ENCODE data around the gene SSTR3.

Gene SSTR3

DNA sequence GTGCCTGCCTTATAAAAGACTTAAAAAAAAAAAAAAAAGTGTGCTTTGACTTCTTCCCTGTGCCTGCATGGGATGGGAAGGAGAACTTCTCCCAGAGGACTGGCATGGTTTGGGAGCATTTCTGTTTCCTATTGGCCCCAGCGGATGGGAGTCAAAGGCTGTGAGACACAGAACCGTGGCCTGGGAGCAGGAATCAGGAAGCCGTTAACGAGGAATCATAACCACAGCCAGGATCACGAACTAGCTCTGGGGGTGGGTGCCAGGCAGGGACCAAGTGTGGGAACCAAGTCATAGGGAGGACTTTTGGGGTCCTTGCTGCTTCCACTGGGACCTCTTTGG is 24.8 kb downstream of the SSTR3 start:
- CTCF ChIA-PET = interaction anchor here (0.6 kb wide), 1 partner anchor 542 kb away, joined by 4 read pairs; no protein-coding TSS in a partner anchor
- POLR2A ChIA-PET = interaction anchor here (1.3 to 1.6 kb wide), 2 partner anchors 10 to 12 kb away, joined by 4 to 5 read pairs; no protein-coding TSS in a partner anchor
- TF ChIP-seq SUZ12 (IDR thresholded peaks at IDR 0.05) (no peak), NFRKB (IDR thresholded peaks at IDR 0.05) (no peak), BHLHE40 (IDR thresholded peaks at IDR 0.05; ENCODE audit: borderline replicate concordance) (no peak), SP1 (IDR thresholded peaks at IDR 0.05) (no peak), L3MBTL2 (conservative IDR thresholded peaks at IDR 0.05) (no peak), ELF4 (IDR thresholded peaks at IDR 0.05) (no peak), TARDBP (IDR thresholded peaks at IDR 0.05) (no peak), FOXA1 (IDR thresholded peaks at IDR 0.05) (no peak), LEF1 (IDR thresholded peaks at IDR 0.05; ENCODE audit: borderline replicate concordance) (no peak)
- DNase-seq (ENCODE audit: extremely low spot score) = no peak

DNA sequence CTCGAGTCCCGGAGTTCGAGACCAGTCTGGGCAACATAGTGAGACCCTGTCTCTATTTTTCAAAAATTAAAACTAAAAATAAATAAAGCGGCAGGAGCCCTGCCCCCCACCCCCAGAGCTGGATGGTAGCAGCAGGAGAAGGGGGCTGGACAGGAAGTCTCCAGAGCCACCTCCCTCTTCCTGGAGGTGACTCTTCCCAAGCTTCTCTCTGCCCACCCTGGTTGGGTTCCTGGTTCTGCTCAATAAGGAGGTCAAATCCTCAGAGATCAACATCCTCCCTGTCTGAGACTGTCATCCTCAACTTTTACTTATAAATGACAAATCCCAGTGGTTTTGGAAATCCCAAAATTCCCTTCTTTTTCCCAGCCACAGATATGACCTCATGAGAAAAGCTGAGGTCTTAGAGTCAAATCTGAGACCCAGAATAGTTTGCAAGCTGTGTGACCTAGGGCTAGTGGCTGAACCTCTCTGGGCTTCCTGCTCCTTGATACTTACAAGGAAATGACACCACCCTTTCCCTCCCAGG is 25.2 kb downstream of the SSTR3 start:
- POLR2A ChIA-PET = interaction anchor here (1.3 to 1.6 kb wide), 2 partner anchors 11 to 12 kb away, joined by 4 to 5 read pairs; no protein-coding TSS in a partner anchor

DNA sequence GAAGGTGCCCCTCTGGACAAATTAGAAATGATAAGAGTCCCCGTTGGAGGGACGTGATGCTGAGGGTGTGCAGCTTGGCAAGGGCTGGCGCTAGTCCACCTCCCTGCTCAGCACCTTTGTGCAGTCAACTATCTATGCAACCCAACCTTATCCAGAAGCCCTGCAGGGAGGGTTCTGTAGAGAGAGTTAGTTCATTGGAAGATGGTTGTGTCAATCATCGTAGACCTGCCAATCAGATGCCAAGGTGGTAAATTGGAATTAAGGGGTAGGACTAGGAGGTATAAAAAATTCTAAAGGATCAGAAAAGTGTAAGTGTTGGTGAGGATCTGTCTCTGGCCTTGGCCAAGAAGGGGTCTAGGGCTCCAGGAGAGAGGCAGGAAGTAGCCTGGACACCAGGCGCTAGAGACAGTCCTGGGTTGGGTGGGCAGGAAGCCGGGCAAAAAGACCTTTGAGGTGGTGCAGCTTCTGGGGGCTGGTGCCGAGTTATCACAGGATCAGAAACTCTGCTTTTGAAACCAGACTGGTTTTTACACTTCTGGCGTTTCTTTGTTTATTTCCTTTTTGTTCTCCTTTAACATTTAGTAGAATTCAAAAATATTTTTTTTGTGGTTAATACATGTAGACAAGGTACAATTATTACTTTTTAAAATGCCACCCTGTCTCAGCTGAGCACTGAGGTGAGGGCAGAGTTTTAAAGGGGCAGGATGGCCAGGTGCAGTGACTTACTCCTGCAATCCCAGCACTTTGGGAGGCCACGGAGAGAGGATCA is 25.9 kb downstream of the SSTR3 start:
- TF ChIP-seq, protein P1, sequence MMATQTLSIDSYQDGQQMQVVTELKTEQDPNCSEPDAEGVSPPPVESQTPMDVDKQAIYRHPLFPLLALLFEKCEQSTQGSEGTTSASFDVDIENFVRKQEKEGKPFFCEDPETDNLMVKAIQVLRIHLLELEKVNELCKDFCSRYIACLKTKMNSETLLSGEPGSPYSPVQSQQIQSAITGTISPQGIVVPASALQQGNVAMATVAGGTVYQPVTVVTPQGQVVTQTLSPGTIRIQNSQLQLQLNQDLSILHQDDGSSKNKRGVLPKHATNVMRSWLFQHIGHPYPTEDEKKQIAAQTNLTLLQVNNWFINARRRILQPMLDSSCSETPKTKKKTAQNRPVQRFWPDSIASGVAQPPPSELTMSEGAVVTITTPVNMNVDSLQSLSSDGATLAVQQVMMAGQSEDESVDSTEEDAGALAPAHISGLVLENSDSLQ (IDR thresholded peaks at IDR 0.05) = peak; percentile 100
- TF ChIP-seq FOXM1 (IDR thresholded peaks at IDR 0.05; ENCODE audit: borderline replicate concordance) (no peak), BHLHE40 (IDR thresholded peaks at IDR 0.05; ENCODE audit: borderline replicate concordance) (no peak)
- POLR2A ChIA-PET = interaction anchor here (1.3 to 1.6 kb wide), 2 partner anchors 11 to 13 kb away, joined by 4 to 5 read pairs; no protein-coding TSS in a partner anchor
- CTCF ChIA-PET = no interaction called here
- DNase-seq (ENCODE audit: extremely low spot score) = peak; percentile 85

More for the DNA sequence above, 25.2 kb downstream of the SSTR3 start:
- DNase-seq (ENCODE audit: extremely low spot score) = no peak
- CTCF ChIA-PET = no interaction called here
- TF ChIP-seq HDGF (IDR thresholded peaks at IDR 0.05; ENCODE audit: borderline replicate concordance) = no peak
- no peak for TF ChIP-seq ARNT (IDR thresholded peaks at IDR 0.05)
- TF ChIP-seq TARDBP (IDR thresholded peaks at IDR 0.05) = no peak
- TF ChIP-seq ELF4 (IDR thresholded peaks at IDR 0.05) = no peak
- TF ChIP-seq LEF1 (IDR thresholded peaks at IDR 0.05; ENCODE audit: borderline replicate concordance) = no peak
- TF ChIP-seq NFRKB (IDR thresholded peaks at IDR 0.05) = no peak
- TF ChIP-seq FOXK2 (IDR thresholded peaks at IDR 0.05) = no peak

DNA sequence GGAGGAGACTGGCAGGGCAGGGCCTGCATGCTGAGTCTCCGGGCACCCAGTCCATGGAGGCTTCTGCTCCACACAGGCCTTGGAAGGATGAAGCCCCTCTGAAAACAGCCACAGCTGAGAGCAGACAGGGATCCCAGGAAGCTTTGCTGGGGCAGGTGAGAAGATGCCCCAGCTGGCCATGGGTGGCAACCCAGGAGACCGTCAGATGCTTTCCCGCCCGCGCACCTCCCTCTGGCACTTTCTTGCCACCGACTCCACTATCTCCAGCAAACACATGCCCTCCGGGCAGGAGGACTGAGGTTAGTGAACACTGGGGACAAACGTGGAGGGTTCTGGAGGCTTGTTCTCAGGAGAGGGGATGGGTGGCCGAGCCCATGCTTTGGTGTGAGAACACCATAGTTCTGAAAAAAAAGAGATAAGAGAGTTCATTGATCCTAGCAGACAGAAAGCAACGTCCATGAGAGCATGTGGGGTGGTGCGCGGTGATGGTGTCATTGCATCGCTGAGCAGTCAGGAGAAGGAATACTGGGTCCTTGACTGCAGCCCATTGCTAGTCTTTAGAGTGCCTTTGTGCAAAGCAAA is 26.5 kb downstream of the SSTR3 start:
- POLR2A ChIA-PET = interaction anchor here (1.6 kb wide), 1 partner anchor 14 kb away, joined by 5 read pairs; no protein-coding TSS in a partner anchor
- TF ChIP-seq ZNF384 (IDR thresholded peaks at IDR 0.05) (no peak), HDGF (IDR thresholded peaks at IDR 0.05; ENCODE audit: borderline replicate concordance) (no peak), ELF4 (IDR thresholded peaks at IDR 0.05) (no peak), FOXK2 (IDR thresholded peaks at IDR 0.05) (no peak), ARNT (IDR thresholded peaks at IDR 0.05) (no peak), L3MBTL2 (conservative IDR thresholded peaks at IDR 0.05) (no peak), NFRKB (IDR thresholded peaks at IDR 0.05) (no peak), TARDBP (IDR thresholded peaks at IDR 0.05) (no peak), CTBP1 (IDR thresholded peaks at IDR 0.05; ENCODE audit: borderline replicate concordance) (no peak), FOXM1 (IDR thresholded peaks at IDR 0.05; ENCODE audit: borderline replicate concordance) (no peak), BHLHE40 (IDR thresholded peaks at IDR 0.05; ENCODE audit: borderline replicate concordance) (no peak), SP1 (IDR thresholded peaks at IDR 0.05) (no peak), LEF1 (IDR thresholded peaks at IDR 0.05; ENCODE audit: borderline replicate concordance) (no peak), SUZ12 (IDR thresholded peaks at IDR 0.05) (no peak), FOXA1 (IDR thresholded peaks at IDR 0.05) (no peak)
- TF ChIP-seq, protein P1 (IDR thresholded peaks at IDR 0.05) = no peak
- CTCF ChIA-PET = no interaction called here
- DNase-seq (ENCODE audit: extremely low spot score) = no peak

DNA sequence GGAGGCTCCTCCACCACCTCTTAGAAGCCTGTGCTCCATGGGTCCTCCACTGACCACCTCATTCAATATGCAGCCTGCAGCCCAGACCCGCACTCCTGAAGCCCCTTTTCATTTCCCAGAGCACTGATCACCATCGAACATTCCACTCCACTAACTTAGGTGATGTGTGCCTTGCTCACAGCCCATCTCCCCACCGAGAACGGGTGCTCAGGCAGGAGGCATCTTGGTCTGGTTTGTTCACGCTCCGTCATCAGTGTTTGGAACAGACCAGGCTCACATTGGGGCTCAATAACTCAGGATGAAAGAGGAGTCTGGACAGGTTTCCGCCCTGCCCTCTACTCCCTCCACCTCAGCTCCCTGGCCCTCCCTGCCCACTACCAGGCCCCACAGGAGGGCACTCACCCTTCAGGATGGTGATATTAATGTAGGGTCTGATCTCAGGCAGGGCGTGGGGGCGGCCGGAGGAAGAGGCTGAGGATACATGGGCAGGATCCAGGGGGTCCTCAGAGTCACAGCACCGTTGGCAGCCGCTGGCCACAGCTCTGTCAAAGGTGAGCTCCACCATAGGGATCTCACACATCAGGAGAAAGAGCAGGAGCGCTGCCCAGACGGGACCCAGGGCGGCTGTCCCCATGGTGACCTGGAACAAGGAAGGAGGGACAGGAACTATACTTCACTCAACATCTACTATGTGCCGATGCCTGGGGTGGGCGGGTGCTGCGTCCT is 27.3 kb downstream of the SSTR3 start:
- no peak for DNase-seq (ENCODE audit: extremely low spot score)
- CTCF ChIA-PET = no interaction called here
- POLR2A ChIA-PET = no interaction called here
- TF ChIP-seq BHLHE40 (IDR thresholded peaks at IDR 0.05; ENCODE audit: borderline replicate concordance) (no peak), CTBP1 (IDR thresholded peaks at IDR 0.05; ENCODE audit: borderline replicate concordance) (no peak), HDGF (IDR thresholded peaks at IDR 0.05; ENCODE audit: borderline replicate concordance) (no peak), L3MBTL2 (conservative IDR thresholded peaks at IDR 0.05) (no peak), FOXA1 (IDR thresholded peaks at IDR 0.05) (no peak), NFRKB (IDR thresholded peaks at IDR 0.05) (no peak), SUZ12 (IDR thresholded peaks at IDR 0.05) (no peak), TARDBP (IDR thresholded peaks at IDR 0.05) (no peak), SP1 (IDR thresholded peaks at IDR 0.05) (no peak), ELF4 (IDR thresholded peaks at IDR 0.05) (no peak), ARNT (IDR thresholded peaks at IDR 0.05) (no peak), LEF1 (IDR thresholded peaks at IDR 0.05; ENCODE audit: borderline replicate concordance) (no peak)
- TF ChIP-seq, protein P1 (IDR thresholded peaks at IDR 0.05) = no peak
